HepG2 (cell line): ENCODE measurements around the gene TNS1. TPM values are rescaled to one million over a fixed set of nuclear protein-coding genes. Genes with fewer than 3 reads are reported as not detected.

Source experiments
- AKNA ChIP-seq: sonication (generic); formaldehyde crosslinking; IDR thresholded peaks from 2 replicates; pipeline ENCODE4 v1.4.0; 2020; ENCODE audit warnings: missing genetic modification reagents, borderline replicate concordance
- ATF7 ChIP-seq, 2 experiments: fragments of 450-650 bp in 1 of 2; sonication (generic) in 1 of 2; formaldehyde crosslinking in 1 of 2; IDR thresholded peaks; 2 replicates each; pipeline versions ENCODE4 v1.4.0 to v1.6.1; 2016 to 2020; ENCODE audit warnings: antibody characterized with exemption in 1 of 2, mild to moderate bottlenecking in 1 of 2, missing genetic modification reagents in 1 of 2
- ELF3 ChIP-seq: IDR thresholded peaks from 2 replicates; pipeline ENCODE4 v1.6.1; 2016; ENCODE audit warnings: missing genetic modification reagents, missing compliant biosample characterization
- IRX3 ChIP-seq: sonication (generic); formaldehyde crosslinking; IDR thresholded peaks from 2 replicates; pipeline ENCODE4 v1.8.1; 2023; ENCODE audit warnings: mild to moderate bottlenecking, low read depth, missing genetic modification reagents, borderline replicate concordance
- KAT8 ChIP-seq: IDR thresholded peaks from 2 replicates; pipeline ENCODE4 v1.6.1; 2016; ENCODE audit warnings: missing genetic modification reagents, missing compliant biosample characterization
- NR2F6 ChIP-seq, 2 experiments: IDR thresholded peaks; 2 replicates each; pipeline ENCODE4 v1.6.1; 2016; ENCODE audit warnings: antibody characterized with exemption in 1 of 2, mild to moderate bottlenecking in 1 of 2
- RFX1 ChIP-seq: fragments of 450-650 bp; IDR thresholded peaks from 2 replicates; pipeline ENCODE4 v1.6.1; 2017
- SETDB1 ChIP-seq: sonication (generic); formaldehyde crosslinking; IDR thresholded peaks from 2 replicates; pipeline ENCODE4 v1.5.1; 2020; ENCODE audit warnings: missing genetic modification reagents, mild to moderate bottlenecking, borderline replicate concordance
- SOX6 ChIP-seq, 2 experiments: fragments of 450-650 bp in 1 of 2; sonication (generic) in 1 of 2; formaldehyde crosslinking in 1 of 2; IDR thresholded peaks; 2 replicates each; pipeline versions ENCODE4 v1.4.0 to v1.6.1; 2017 to 2020; ENCODE audit warnings: antibody characterized with exemption in 1 of 2, mild to moderate bottlenecking in 1 of 2, missing genetic modification reagents in 1 of 2
- STAG1 ChIP-seq: sonication (generic); formaldehyde crosslinking; IDR thresholded peaks from 2 replicates; pipeline ENCODE4 v1.4.0; 2020; ENCODE audit warnings: missing genetic modification reagents
- TEF ChIP-seq: sonication (generic); formaldehyde crosslinking; IDR thresholded peaks from 2 replicates; pipeline ENCODE4 v1.5.0; 2020; ENCODE audit warnings: missing genetic modification reagents
- ZBTB21 ChIP-seq: sonication (generic); formaldehyde crosslinking; IDR thresholded peaks from 2 replicates; pipeline ENCODE4 v1.4.0; 2020; ENCODE audit warnings: missing genetic modification reagents
- ZBTB38 ChIP-seq: sonication (generic); formaldehyde crosslinking; IDR thresholded peaks from 2 replicates; pipeline ENCODE4 v1.5.1; 2020; ENCODE audit warnings: mild to moderate bottlenecking, missing genetic modification reagents
- ZNF329 ChIP-seq: sonication (generic); formaldehyde crosslinking; IDR thresholded peaks from 2 replicates; pipeline ENCODE4 v1.9.0; 2021; ENCODE audit warnings: low read depth, mild to moderate bottlenecking, missing genetic modification reagents
- ZNF557 ChIP-seq: sonication (generic); formaldehyde crosslinking; IDR thresholded peaks from 2 replicates; pipeline ENCODE4 v1.4.0; 2020; ENCODE audit warnings: missing genetic modification reagents
- ZNF558 ChIP-seq: sonication (generic); formaldehyde crosslinking; IDR thresholded peaks from 2 replicates; pipeline ENCODE4 v1.9.0; 2022; ENCODE audit warnings: mild to moderate bottlenecking, missing genetic modification reagents, borderline replicate concordance
- ZNF816 ChIP-seq: sonication (generic); formaldehyde crosslinking; IDR thresholded peaks from 2 replicates; pipeline ENCODE4 v1.8.0; 2022; ENCODE audit warnings: missing genetic modification reagents, mild to moderate bottlenecking, borderline replicate concordance
- polyA plus RNA-seq, 8 experiments: library from polyadenylated mRNA; depleted of rRNA in 3 of 8; stranded (reverse) in 7 of 8; unstranded in 1 of 8; fragments of >200 nt; fragmentation: Illumina TruSeq in 4 of 8; extraction: Trizol in 4 of 8; gene quantifications; 2 replicates each; pipeline versions ENCODE4 v1.2.1 to v1.2.3, GENCODE V29; 2011 to 2016; ENCODE audit warnings: low read depth in 4 of 8, missing spikeins in 1 of 8, mixed read lengths in 1 of 8; ENCODE audit not compliant: insufficient read depth in 1 of 8
- total RNA-seq, 5 experiments: library from RNA; depleted of rRNA; stranded (reverse); fragments of >200 nt; fragmentation: Illumina TruSeq; extraction: Trizol; gene quantifications; 2 replicates each; pipeline ENCODE4 v1.2.3, GENCODE V29; 2016; ENCODE audit warnings: low read depth in 1 of 5
- TF ChIP-seq, protein P1 (sequence below): sonication (generic); formaldehyde crosslinking; IDR thresholded peaks from 2 replicates; pipeline ENCODE4 v1.9.0; 2021; ENCODE audit warnings: missing genetic modification reagents, mild to moderate bottlenecking, borderline replicate concordance
- TF ChIP-seq, protein P2 (sequence below): sonication (generic); formaldehyde crosslinking; IDR thresholded peaks from 2 replicates; pipeline ENCODE4 v1.8.1; 2023; ENCODE audit warnings: missing genetic modification reagents, mild to moderate bottlenecking, borderline replicate concordance
- TF ChIP-seq, protein P3 (sequence below): sonication (generic); formaldehyde crosslinking; IDR thresholded peaks from 2 replicates; pipeline ENCODE4 v1.4.0; 2020; ENCODE audit warnings: missing genetic modification reagents

TNS1 gene
- total and polyA plus RNA-seq, 2 of the 13 experiments (the other 11 are each of a cell fraction or from before 2014, with no cell fraction given), result 1.9 to 118 TPM

GRCh38 chr2:217900010-217900779 is 102.6 kb downstream of the TNS1 start (continued):
- TF ChIP-seq, protein P1, sequence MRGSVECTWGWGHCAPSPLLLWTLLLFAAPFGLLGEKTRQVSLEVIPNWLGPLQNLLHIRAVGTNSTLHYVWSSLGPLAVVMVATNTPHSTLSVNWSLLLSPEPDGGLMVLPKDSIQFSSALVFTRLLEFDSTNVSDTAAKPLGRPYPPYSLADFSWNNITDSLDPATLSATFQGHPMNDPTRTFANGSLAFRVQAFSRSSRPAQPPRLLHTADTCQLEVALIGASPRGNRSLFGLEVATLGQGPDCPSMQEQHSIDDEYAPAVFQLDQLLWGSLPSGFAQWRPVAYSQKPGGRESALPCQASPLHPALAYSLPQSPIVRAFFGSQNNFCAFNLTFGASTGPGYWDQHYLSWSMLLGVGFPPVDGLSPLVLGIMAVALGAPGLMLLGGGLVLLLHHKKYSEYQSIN (CRISPR knock-in tag), result no peak
- TF ChIP-seq IRX3 (CRISPR knock-in tag), result no peak
- TF ChIP-seq, protein P2, sequence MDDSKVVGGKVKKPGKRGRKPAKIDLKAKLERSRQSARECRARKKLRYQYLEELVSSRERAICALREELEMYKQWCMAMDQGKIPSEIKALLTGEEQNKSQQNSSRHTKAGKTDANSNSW, result no peak
- TF ChIP-seq STAG1 (CRISPR knock-in tag), result peak; percentile 29; the same call in 1 of the 2 replicates
- TF ChIP-seq AKNA, result 0 out of 2 replicates have a peak, but pooled peaks have one; percentile 68
- TF ChIP-seq KAT8, result peak; percentile 3; the same call in 1 of the 2 replicates
- TF ChIP-seq, protein P3, sequence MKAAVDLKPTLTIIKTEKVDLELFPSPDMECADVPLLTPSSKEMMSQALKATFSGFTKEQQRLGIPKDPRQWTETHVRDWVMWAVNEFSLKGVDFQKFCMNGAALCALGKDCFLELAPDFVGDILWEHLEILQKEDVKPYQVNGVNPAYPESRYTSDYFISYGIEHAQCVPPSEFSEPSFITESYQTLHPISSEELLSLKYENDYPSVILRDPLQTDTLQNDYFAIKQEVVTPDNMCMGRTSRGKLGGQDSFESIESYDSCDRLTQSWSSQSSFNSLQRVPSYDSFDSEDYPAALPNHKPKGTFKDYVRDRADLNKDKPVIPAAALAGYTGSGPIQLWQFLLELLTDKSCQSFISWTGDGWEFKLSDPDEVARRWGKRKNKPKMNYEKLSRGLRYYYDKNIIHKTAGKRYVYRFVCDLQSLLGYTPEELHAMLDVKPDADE (CRISPR knock-in tag), result 0 out of 2 replicates have a peak, but pooled peaks have one; percentile 30
- no peak for TF ChIP-seq ELF3 (CRISPR knock-in tag)
- TF ChIP-seq SOX6 (IDR thresholded peaks at IDR 0.05), result no peak
- no peak for TF ChIP-seq SOX6 (CRISPR knock-in tag; IDR thresholded peaks at IDR 0.05)
- 0 out of 2 replicates have a peak, but pooled peaks have one; percentile 19 for TF ChIP-seq ZNF558 (CRISPR knock-in tag)
- 0 out of 2 replicates have a peak, but pooled peaks have one; percentile 38 for TF ChIP-seq ZNF816 (CRISPR knock-in tag)
- no peak for TF ChIP-seq ATF7 (IDR thresholded peaks at IDR 0.05)
- TF ChIP-seq ATF7 (CRISPR knock-in tag; IDR thresholded peaks at IDR 0.05), result 0 out of 2 replicates have a peak, but pooled peaks have one; percentile 74
- no peak for TF ChIP-seq ZBTB21 (CRISPR knock-in tag)
- no peak for TF ChIP-seq SETDB1 (CRISPR knock-in tag)
- TF ChIP-seq RFX1, result 0 out of 2 replicates have a peak, but pooled peaks have one; percentile 18
- TF ChIP-seq ZBTB38 (CRISPR knock-in tag), result peak; percentile 95
- no peak for TF ChIP-seq NR2F6 (IDR thresholded peaks at IDR 0.05)
- TF ChIP-seq NR2F6 (CRISPR knock-in tag; IDR thresholded peaks at IDR 0.05), result 0 out of 2 replicates have a peak, but pooled peaks have one; percentile 13
- TF ChIP-seq ZNF557 (CRISPR knock-in tag), result 0 out of 2 replicates have a peak, but pooled peaks have one; percentile 43
- 0 out of 2 replicates have a peak, but pooled peaks have one; percentile 30 for TF ChIP-seq TEF (CRISPR knock-in tag)
- TF ChIP-seq ZNF329 (CRISPR knock-in tag), result no peak
